HepG2 (cell line): ENCODE results near the gene CAST. TPM values are rescaled to one million over a fixed set of nuclear protein-coding genes. Genes with fewer than 3 reads are reported as not detected.
A peak's percentile ranks its signal among the peaks of the same experiment; 100 is the strongest.

Experiments used
- AHR ChIP-seq: IDR thresholded peaks from 2 replicates; pipeline ENCODE4 v1.6.1; 2018; ENCODE audit warnings: missing genetic modification reagents, missing compliant biosample characterization
- ATAD3A ChIP-seq: sonication (generic); formaldehyde crosslinking; IDR thresholded peaks from 2 replicates; pipeline ENCODE4 v1.4.0; 2020; ENCODE audit warnings: missing genetic modification reagents
- HES4 ChIP-seq: sonication (generic); formaldehyde crosslinking; IDR thresholded peaks from 2 replicates; pipeline ENCODE4 v1.9.0; 2021; ENCODE audit warnings: mild to moderate bottlenecking, missing genetic modification reagents, borderline replicate concordance
- MIER3 ChIP-seq: IDR thresholded peaks from 2 replicates; pipeline ENCODE4 v1.6.1; 2016; ENCODE audit warnings: missing compliant biosample characterization, borderline replicate concordance
- MTF1 ChIP-seq: sonication (generic); formaldehyde crosslinking; IDR thresholded peaks from 2 replicates; pipeline ENCODE4 v1.5.0; 2020; ENCODE audit warnings: missing genetic modification reagents
- MYNN ChIP-seq: sonication (generic); formaldehyde crosslinking; IDR thresholded peaks from 2 replicates; pipeline ENCODE4 v1.4.0; 2020; ENCODE audit warnings: mild to moderate bottlenecking, low read depth, missing genetic modification reagents
- SETDB1 ChIP-seq: sonication (generic); formaldehyde crosslinking; IDR thresholded peaks from 2 replicates; pipeline ENCODE4 v1.5.1; 2020; ENCODE audit warnings: missing genetic modification reagents, mild to moderate bottlenecking, borderline replicate concordance
- SUZ12 ChIP-seq: fragments of 150-350 bp; IDR thresholded peaks from 2 replicates; pipeline ENCODE4 v1.6.1; 2014; ENCODE audit warnings: low read depth, low read length
- TARDBP ChIP-seq: sonication (generic); formaldehyde crosslinking; IDR thresholded peaks from 2 replicates; pipeline ENCODE4 v1.8.0; 2022; ENCODE audit warnings: mild to moderate bottlenecking, missing genetic modification reagents
- ZBTB21 ChIP-seq: sonication (generic); formaldehyde crosslinking; IDR thresholded peaks from 2 replicates; pipeline ENCODE4 v1.4.0; 2020; ENCODE audit warnings: missing genetic modification reagents
- ZNF143 ChIP-seq: sonication (generic); formaldehyde crosslinking; IDR thresholded peaks from 2 replicates; pipeline ENCODE4 v1.4.0; 2020; ENCODE audit warnings: missing genetic modification reagents
- ZNF232 ChIP-seq: sonication (generic); formaldehyde crosslinking; IDR thresholded peaks from 2 replicates; pipeline ENCODE4 v1.4.0; 2020; ENCODE audit warnings: missing genetic modification reagents, borderline replicate concordance
- ZNF547 ChIP-seq: sonication (generic); formaldehyde crosslinking; IDR thresholded peaks from 2 replicates; pipeline ENCODE4 v1.5.1; 2020; ENCODE audit warnings: mild to moderate bottlenecking, missing genetic modification reagents
- ZNF709 ChIP-seq: sonication (generic); formaldehyde crosslinking; IDR thresholded peaks from 2 replicates; pipeline ENCODE4 v1.5.0; 2020; ENCODE audit warnings: mild to moderate bottlenecking, missing genetic modification reagents
- polyA plus RNA-seq, 8 experiments: library from polyadenylated mRNA; depleted of rRNA in 3 of 8; stranded (reverse) in 7 of 8; unstranded in 1 of 8; fragments of >200 nt; fragmentation: Illumina TruSeq in 4 of 8; extraction: Trizol in 4 of 8; gene quantifications; 2 replicates each; pipeline versions ENCODE4 v1.2.1 to v1.2.3, GENCODE V29; 2011 to 2016; ENCODE audit warnings: low read depth in 4 of 8, missing spikeins in 1 of 8, mixed read lengths in 1 of 8; ENCODE audit not compliant: insufficient read depth in 1 of 8
- total RNA-seq, 5 experiments: library from RNA; depleted of rRNA; stranded (reverse); fragments of >200 nt; fragmentation: Illumina TruSeq; extraction: Trizol; gene quantifications; 2 replicates each; pipeline ENCODE4 v1.2.3, GENCODE V29; 2016; ENCODE audit warnings: low read depth in 1 of 5
- TF ChIP-seq, protein P1 (sequence below): sonication (generic); formaldehyde crosslinking; IDR thresholded peaks from 2 replicates; pipeline ENCODE4 v1.5.0; 2020; ENCODE audit warnings: mild to moderate bottlenecking, missing genetic modification reagents
- TF ChIP-seq, protein P2 (sequence below): sonication (generic); formaldehyde crosslinking; IDR thresholded peaks from 2 replicates; pipeline ENCODE4 v1.4.0; 2020; ENCODE audit warnings: mild to moderate bottlenecking, missing genetic modification reagents
- TF ChIP-seq, protein P3 (sequence below): sonication (generic); formaldehyde crosslinking; IDR thresholded peaks from 2 replicates; pipeline ENCODE4 v1.4.0; 2020; ENCODE audit warnings: mild to moderate bottlenecking, missing genetic modification reagents, borderline replicate concordance

The CAST gene
- total and polyA plus RNA-seq, 2 of the 13 experiments (the other 11 are each of a cell fraction or from before 2014, with no cell fraction given) = 42.1 to 67.6 TPM

DNA sequence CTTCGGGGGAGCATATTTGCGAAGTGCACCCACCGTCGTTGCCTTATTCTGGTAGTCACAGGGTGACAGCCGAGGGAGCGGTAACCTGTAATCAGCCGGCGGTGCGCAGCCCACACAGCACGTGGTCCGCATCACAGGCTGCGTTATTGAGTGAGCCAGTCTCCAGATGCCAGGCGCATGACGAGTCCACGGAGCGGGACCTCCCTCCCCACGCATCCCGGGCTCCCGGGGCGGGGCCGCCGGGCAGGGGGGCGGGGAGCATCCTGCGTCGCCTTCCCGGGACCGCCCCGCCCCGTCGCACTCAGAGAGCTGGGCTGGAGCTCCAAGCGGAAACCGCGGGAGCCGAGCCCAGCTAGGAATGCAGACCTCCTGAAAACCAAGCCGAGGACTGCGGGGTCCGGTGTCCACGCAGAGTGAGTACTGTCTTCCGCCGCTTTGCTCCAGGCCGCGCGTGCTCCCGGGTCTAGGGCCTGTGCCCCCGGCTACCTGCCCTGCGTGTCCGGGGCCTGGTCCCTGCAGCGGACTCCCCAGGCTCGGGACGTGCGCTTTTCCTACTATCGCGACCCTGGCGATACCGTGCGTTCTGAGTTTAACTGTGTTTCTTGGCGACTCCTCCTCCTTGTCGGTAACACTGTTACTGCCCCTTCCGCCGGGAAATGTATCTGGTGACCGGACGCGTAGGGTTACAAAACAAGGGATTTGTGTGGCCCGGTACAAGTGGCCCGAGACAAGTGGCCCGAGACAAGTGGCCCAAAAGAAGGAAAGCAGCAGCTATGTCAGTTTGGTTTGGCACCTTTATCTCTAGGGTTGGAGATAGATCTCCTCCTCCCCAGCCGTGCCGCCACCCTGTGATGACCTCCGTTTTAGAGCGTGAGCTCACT is 40.6 kb downstream of the CAST start (continued):
- TF ChIP-seq, protein P1, sequence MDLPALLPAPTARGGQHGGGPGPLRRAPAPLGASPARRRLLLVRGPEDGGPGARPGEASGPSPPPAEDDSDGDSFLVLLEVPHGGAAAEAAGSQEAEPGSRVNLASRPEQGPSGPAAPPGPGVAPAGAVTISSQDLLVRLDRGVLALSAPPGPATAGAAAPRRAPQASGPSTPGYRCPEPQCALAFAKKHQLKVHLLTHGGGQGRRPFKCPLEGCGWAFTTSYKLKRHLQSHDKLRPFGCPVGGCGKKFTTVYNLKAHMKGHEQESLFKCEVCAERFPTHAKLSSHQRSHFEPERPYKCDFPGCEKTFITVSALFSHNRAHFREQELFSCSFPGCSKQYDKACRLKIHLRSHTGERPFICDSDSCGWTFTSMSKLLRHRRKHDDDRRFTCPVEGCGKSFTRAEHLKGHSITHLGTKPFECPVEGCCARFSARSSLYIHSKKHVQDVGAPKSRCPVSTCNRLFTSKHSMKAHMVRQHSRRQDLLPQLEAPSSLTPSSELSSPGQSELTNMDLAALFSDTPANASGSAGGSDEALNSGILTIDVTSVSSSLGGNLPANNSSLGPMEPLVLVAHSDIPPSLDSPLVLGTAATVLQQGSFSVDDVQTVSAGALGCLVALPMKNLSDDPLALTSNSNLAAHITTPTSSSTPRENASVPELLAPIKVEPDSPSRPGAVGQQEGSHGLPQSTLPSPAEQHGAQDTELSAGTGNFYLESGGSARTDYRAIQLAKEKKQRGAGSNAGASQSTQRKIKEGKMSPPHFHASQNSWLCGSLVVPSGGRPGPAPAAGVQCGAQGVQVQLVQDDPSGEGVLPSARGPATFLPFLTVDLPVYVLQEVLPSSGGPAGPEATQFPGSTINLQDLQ = no peak
- TF ChIP-seq MIER3 = no peak; the same call in 1 of the 2 replicates
- no peak for TF ChIP-seq SETDB1 (CRISPR knock-in tag)
- no peak for TF ChIP-seq TARDBP (CRISPR knock-in tag)
- TF ChIP-seq, protein P2, sequence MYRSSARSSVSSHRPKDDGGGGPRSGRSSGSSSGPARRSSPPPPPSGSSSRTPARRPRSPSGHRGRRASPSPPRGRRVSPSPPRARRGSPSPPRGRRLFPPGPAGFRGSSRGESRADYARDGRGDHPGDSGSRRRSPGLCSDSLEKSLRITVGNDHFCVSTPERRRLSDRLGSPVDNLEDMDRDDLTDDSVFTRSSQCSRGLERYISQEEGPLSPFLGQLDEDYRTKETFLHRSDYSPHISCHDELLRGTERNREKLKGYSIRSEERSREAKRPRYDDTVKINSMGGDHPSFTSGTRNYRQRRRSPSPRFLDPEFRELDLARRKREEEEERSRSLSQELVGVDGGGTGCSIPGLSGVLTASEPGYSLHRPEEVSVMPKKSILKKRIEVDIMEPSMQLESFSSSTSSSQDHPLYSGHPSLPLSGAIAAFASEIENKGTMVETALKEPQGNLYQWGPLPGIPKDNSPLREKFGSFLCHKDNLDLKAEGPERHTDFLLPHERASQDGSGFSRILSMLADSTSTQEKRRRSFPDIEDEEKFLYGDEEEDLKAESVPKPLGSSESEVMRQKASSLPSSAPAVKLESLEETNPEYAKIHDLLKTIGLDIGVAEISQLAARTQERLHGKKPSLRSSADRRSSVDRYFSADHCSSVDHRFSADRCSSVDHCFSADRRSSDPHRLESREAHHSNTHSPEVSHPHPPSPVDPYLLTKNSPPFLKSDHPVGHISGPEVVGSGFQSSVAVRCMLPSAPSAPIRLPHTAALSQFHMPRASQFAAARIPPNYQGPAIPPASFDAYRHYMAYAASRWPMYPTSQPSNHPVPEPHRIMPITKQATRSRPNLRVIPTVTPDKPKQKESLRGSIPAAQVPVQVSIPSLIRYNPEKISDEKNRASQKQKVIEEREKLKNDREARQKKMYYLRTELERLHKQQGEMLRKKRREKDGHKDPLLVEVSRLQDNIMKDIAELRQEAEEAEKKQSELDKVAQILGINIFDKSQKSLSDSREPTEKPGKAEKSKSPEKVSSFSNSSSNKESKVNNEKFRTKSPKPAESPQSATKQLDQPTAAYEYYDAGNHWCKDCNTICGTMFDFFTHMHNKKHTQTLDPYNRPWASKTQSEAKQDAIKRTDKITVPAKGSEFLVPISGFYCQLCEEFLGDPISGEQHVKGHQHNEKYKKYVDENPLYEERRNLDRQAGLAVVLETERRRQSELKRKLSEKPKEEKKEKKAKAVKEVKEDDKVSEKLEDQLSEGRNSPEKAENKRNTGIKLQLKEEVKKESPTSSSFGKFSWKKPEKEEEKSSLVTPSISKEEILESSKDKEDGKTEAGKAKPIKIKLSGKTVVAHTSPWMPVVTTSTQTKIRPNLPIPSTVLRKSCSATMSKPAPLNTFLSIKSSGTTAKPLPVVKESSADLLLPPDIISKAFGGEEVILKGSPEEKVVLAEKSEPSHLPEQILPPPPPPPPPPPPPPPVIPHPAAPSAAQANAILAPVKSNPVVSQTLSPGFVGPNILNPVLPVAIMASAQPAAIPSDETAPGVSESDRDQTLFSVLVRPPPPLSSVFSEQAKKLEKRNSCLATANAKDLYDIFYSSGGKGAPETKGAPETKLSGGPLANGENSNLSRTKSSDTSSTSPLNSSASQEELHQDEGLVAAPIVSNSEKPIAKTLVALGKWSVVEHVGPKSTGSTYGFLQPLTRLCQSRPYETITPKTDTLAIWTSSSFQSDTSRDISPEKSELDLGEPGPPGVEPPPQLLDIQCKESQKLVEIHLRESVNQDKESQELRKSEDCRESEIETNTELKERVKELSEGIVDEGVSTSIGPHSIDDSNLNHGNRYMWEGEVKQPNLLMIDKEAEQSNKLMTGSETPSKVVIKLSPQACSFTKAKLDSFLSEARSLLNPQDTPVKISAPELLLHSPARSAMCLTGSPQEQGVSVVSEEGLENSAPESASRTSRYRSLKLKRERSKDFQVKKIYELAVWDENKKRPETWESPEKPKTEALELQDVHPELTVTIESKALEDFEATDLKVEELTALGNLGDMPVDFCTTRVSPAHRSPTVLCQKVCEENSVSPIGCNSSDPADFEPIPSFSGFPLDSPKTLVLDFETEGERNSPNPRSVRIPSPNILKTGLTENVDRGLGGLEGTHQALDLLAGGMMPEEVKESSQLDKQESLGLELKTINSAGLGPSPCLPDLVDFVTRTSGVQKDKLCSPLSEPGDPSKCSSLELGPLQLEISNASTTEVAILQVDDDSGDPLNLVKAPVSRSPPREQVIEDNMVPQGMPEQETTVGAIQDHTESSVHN (CRISPR knock-in tag) = no peak
- TF ChIP-seq, protein P3, sequence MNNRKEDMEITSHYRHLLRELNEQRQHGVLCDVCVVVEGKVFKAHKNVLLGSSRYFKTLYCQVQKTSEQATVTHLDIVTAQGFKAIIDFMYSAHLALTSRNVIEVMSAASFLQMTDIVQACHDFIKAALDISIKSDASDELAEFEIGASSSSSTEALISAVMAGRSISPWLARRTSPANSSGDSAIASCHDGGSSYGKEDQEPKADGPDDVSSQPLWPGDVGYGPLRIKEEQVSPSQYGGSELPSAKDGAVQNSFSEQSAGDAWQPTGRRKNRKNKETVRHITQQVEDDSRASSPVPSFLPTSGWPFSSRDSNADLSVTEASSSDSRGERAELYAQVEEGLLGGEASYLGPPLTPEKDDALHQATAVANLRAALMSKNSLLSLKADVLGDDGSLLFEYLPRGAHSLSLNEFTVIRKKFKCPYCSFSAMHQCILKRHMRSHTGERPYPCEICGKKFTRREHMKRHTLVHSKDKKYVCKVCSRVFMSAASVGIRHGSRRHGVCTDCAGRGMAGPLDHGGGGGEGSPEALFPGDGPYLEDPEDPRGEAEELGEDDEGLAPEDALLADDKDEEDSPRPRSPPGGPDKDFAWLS (CRISPR knock-in tag) = no peak
- TF ChIP-seq AHR (CRISPR knock-in tag) = peak; percentile 54; the same call in 1 of the 2 replicates
- no peak for TF ChIP-seq SUZ12
- TF ChIP-seq MYNN = no peak
- no peak for TF ChIP-seq ZNF143
- no peak for TF ChIP-seq MTF1
- TF ChIP-seq ZNF547 = peak; percentile 37; the same call in 1 of the 2 replicates
- TF ChIP-seq ZNF709 = no peak; the same call in 1 of the 2 replicates
- 0 out of 2 replicates have a peak, but pooled peaks have one; percentile 39 for TF ChIP-seq HES4 (CRISPR knock-in tag)
- TF ChIP-seq ATAD3A (CRISPR knock-in tag) = no peak
- TF ChIP-seq ZBTB21 (CRISPR knock-in tag) = no peak
- TF ChIP-seq ZNF232 = no peak
